DND-41 (cell line): ENCODE measurements around the gene DAB1.

ENCODE experiments used
- EZH2 ChIP-seq: IDR thresholded peaks from 3 replicates; pipeline ENCODE4 v1.6.1; 2012; ENCODE audit warnings: borderline replicate concordance, low read depth, mild to moderate bottlenecking, moderate library complexity, low read length, inconsistent platforms; ENCODE audit not compliant: severe bottlenecking
- TF ChIP-seq, protein P1 (sequence below): IDR thresholded peaks from 2 replicates; pipeline ENCODE4 v1.5.1; 2012; ENCODE audit warnings: borderline replicate concordance, low read length, moderate library complexity, mild to moderate bottlenecking; ENCODE audit not compliant: poor library complexity, severe bottlenecking; ENCODE audit errors: extremely low read depth

GRCh38 chr1:57013522-57013921, 410.3 kb downstream of the DAB1 start:
- TF ChIP-seq, protein P1, sequence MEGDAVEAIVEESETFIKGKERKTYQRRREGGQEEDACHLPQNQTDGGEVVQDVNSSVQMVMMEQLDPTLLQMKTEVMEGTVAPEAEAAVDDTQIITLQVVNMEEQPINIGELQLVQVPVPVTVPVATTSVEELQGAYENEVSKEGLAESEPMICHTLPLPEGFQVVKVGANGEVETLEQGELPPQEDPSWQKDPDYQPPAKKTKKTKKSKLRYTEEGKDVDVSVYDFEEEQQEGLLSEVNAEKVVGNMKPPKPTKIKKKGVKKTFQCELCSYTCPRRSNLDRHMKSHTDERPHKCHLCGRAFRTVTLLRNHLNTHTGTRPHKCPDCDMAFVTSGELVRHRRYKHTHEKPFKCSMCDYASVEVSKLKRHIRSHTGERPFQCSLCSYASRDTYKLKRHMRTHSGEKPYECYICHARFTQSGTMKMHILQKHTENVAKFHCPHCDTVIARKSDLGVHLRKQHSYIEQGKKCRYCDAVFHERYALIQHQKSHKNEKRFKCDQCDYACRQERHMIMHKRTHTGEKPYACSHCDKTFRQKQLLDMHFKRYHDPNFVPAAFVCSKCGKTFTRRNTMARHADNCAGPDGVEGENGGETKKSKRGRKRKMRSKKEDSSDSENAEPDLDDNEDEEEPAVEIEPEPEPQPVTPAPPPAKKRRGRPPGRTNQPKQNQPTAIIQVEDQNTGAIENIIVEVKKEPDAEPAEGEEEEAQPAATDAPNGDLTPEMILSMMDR, result no peak
- TF ChIP-seq EZH2, result no peak
